ENCODE results near the gene CDADC1.

- TF ChIP-seq ZNF12 (CRISPR knock-in tag; IDR thresholded peaks at IDR 0.05) (no peak; the same call in 1 of the 2 replicates), ZNF639 (CRISPR knock-in tag; conservative IDR thresholded peaks at IDR 0.05) (no peak), GTF2F1 (IDR thresholded peaks at IDR 0.05; ENCODE audit: low read length) (no peak), PITX1 (CRISPR knock-in tag; IDR thresholded peaks at IDR 0.05) (peak; percentile 23; the same call in 1 of the 2 replicates), ZNF121 (CRISPR knock-in tag; IDR thresholded peaks at IDR 0.05) (no peak)
Measured at GRCh38 chr13:49303533-49304252, 56.0 kb downstream of the CDADC1 start.

Measured in HepG2 (cell line).